Prostate gland (tissue), 2 donors: ENCODE measurements around the gene MTOR. TPM values are rescaled to one million over a fixed set of nuclear protein-coding genes. Genes with fewer than 3 reads are reported as not detected.
"Not testable (repeated sequence)": the region's sequence is repeated elsewhere in the genome, so short reads cannot be mapped to it uniquely, and the experiment has no call there.

Source experiments
- DNase-seq: peaks from one replicate; pipeline ENCODE4 v3.0.0-alpha.2; 2019; ENCODE audit warnings: low spot score
- H3K27ac ChIP-seq, 2 donors: fragments of 200-600 bp; sonication (generic); 2 replicates each; pipeline ENCODE4 v1.5.1; 2017 to 2019
- H3K27me3 ChIP-seq: fragments of 200-600 bp; sonication (generic); replicated peaks from 2 replicates; pipeline ENCODE4 v1.5.1; 2019; ENCODE audit not compliant: insufficient read depth
- H3K36me3 ChIP-seq, 2 donors: fragments of 200-600 bp; sonication (generic); 1 replicate in 1 of 2; 2 replicates in 1 of 2; pipeline versions ENCODE4 v1.5.1 to v1.8.1; 2017 to 2019
- H3K4me1 ChIP-seq: fragments of 200-600 bp; sonication (generic); replicated peaks from 2 replicates; pipeline ENCODE4 v1.5.1; 2019
- H3K4me3 ChIP-seq, 2 donors: fragments of 200-600 bp; sonication (generic); 2 replicates each; pipeline ENCODE4 v1.5.1; 2017 to 2019
- H3K9me3 ChIP-seq: fragments of 200-600 bp; sonication (generic); 2 replicates; pipeline ENCODE4 v1.5.1; 2017
- CTCF ChIP-seq, 4 experiments: fragments of 200-600 bp in 2 of 4; fragments of 450-650 bp in 2 of 4; sonication (generic) in 2 of 4; IDR thresholded peaks; 1 replicate in 3 of 4; 2 replicates in 1 of 4; pipeline ENCODE4 v1.5.1; 2016 to 2019; ENCODE audit warnings: antibody characterized with exemption in 4 of 4, mild to moderate bottlenecking in 2 of 4, moderate library complexity in 2 of 4
- POLR2A ChIP-seq: fragments of 450-650 bp; IDR thresholded peaks from one replicate; pipeline ENCODE4 v1.6.1; 2016; ENCODE audit warnings: antibody characterized with exemption, mild to moderate bottlenecking
- POLR2AphosphoS5 ChIP-seq: sonication (generic); formaldehyde crosslinking; IDR thresholded peaks from one replicate; pipeline ENCODE4 v1.6.1; 2017; ENCODE audit warnings: antibody characterized with exemption
- WGBS: methylation state at CpG from one replicate; pipeline ENCODE4 v1.1.5; 2018; 5-methylcytosine and 5-hydroxymethylcytosine counted together
- intact Hi-C: fragments of 100-400 bp; cut with DNase I; formaldehyde crosslinking; loops from one replicate; pipeline ENCODE4 v1.14.2; 2022
- total RNA-seq, 2 donors: library from RNA; depleted of rRNA; stranded (reverse); fragments of >200 nt; gene quantifications; one replicate each; pipeline ENCODE4 v1.1.0, GENCODE V29; 2016

The MTOR gene
- total RNA-seq, 2 donors from 2014 or later: 34.7 to 56.1 TPM

GRCh38 chr1:11080931-11081330 lies 181.4 kb downstream of the MTOR start:
- H3K9me3 ChIP-seq: no peaks in the 10 kb centered on the region
- no peaks in the 10 kb centered on the region for H3K27me3 ChIP-seq
- no peak overlapping the region for H3K4me3 ChIP-seq
- no peak for DNase-seq
- H3K27ac ChIP-seq: no peak overlapping the region
- peaks cover 9 to 11% of the 10 kb centered on the region in 2 donors for H3K36me3 ChIP-seq
- TF ChIP-seq CTCF (IDR thresholded peaks at IDR 0.05) (no peak), POLR2A (no peak), POLR2AphosphoS5 (no peak)
- H3K4me1 ChIP-seq: no peaks in the 10 kb centered on the region
- intact Hi-C loops: no loop called here
- 88% methylated on average over 12 of the region's 12 CpGs for WGBS

GRCh38 chr1:11078631-11079030 lies 183.7 kb downstream of the MTOR start:
- no peak overlapping the region for H3K27ac ChIP-seq
- TF ChIP-seq POLR2AphosphoS5 (no peak), POLR2A (no peak), CTCF (IDR thresholded peaks at IDR 0.05) (no peak)
- no peaks in the 10 kb centered on the region for H3K4me1 ChIP-seq
- intact Hi-C loops: no loop called here
- H3K36me3 ChIP-seq: peaks cover 20 to 25% of the 10 kb centered on the region in 2 donors
- no peaks in the 10 kb centered on the region for H3K9me3 ChIP-seq
- no peaks in the 10 kb centered on the region for H3K27me3 ChIP-seq
- 98% methylated on average over 2 of the region's 2 CpGs for WGBS
- no peak for DNase-seq
- no peak overlapping the region for H3K4me3 ChIP-seq

GRCh38 chr1:11073398-11073797 lies 189.0 kb downstream of the MTOR start:
- H3K27ac ChIP-seq, intact Hi-C loops, DNase-seq, H3K4me3 ChIP-seq, H3K4me1 ChIP-seq, H3K27me3 ChIP-seq, H3K9me3 ChIP-seq: not testable (repeated sequence)
- WGBS: 89% methylated on average over 7 of the region's 7 CpGs
- H3K36me3 ChIP-seq: peaks cover 20 to 28% of the 10 kb centered on the region in 2 donors

GRCh38 chr1:11072216-11072917 lies 190.0 kb downstream of the MTOR start:
- no peak for DNase-seq
- Histone ChIP-seq H3K36me3 (peaks cover 20 to 33% of the 10 kb centered on the region in 2 donors), H3K4me1 (peaks cover 7% of the 10 kb centered on the region), H3K27me3 (no peaks in the 10 kb centered on the region), H3K4me3 (no peak overlapping the region), H3K9me3 (no peaks in the 10 kb centered on the region), H3K27ac (no peak overlapping the region)
- WGBS: 54% methylated on average over 13 of the region's 13 CpGs
- intact Hi-C loops: no loop called here
- TF ChIP-seq POLR2AphosphoS5: no peak
- no peak for TF ChIP-seq POLR2A
- TF ChIP-seq CTCF (IDR thresholded peaks at IDR 0.05): no peak

- H3K36me3 ChIP-seq: peaks cover 16 to 29% of the 10 kb centered on the region in 2 donors
Observed at GRCh38 chr1:11071463-11072215, 190.7 kb downstream of the MTOR start.

More at GRCh38 chr1:11071463-11072215, 190.7 kb downstream of the MTOR start:
- intact Hi-C loops: no loop called here
- DNase-seq: peak; percentile 46
- Histone ChIP-seq H3K27ac (no peak overlapping the region), H3K4me1 (peaks cover 7% of the 10 kb centered on the region), H3K4me3 (no peak overlapping the region), H3K9me3 (no peaks in the 10 kb centered on the region), H3K27me3 (no peaks in the 10 kb centered on the region)
- TF ChIP-seq CTCF (IDR thresholded peaks at IDR 0.05) (no peak), POLR2AphosphoS5 (no peak), POLR2A (no peak)
- 41% methylated on average over 15 of the region's 15 CpGs for WGBS
